Endothelial cell of umbilical vein (primary cell): Measurements from ENCODE around the gene GALNT13. TPM values are rescaled to one million over a fixed set of nuclear protein-coding genes. Genes with fewer than 3 reads are reported as not detected.

ENCODE experiments used
- BruUV-seq: library from RNA; stranded (reverse); fragments of 400-500 nt; replicated peaks from 2 replicates; lab custom pipeline; 2021; lab: Mats Ljungman, UMichigan
- CTCF ChIA-PET: fragments of 300-600, 350-600 bp; sonication (Branson Sonifier 250); formaldehyde crosslinking; loops from one replicate; lab custom pipeline; 2021; ENCODE audit warnings: antibody characterized with exemption, inconsistent platforms; lab: Charles Lee
- POLR2A ChIA-PET: fragments of 300-600, 350-600 bp; sonication (Branson Sonifier 250); formaldehyde crosslinking; loops from one replicate; lab custom pipeline; 2021; ENCODE audit warnings: antibody characterized with exemption, inconsistent platforms; lab: Charles Lee
- DNase-seq: peaks from one replicate; pipeline ENCODE4 v3.0.0-alpha.2; 2011; ENCODE audit warnings: low read depth, low spot score
- FAIRE-seq: peaks from 2 replicates; lab custom pipeline; 2011; peaks lifted over from hg19 to GRCh38; lab: Jason Lieb, UNC
- H2AFZ ChIP-seq: 2 replicates; pipeline ENCODE4 v1.6.0; 2012; ENCODE audit warnings: low read depth, low read length, control low read depth, inconsistent platforms
- H3K27ac ChIP-seq: 2 replicates; pipeline ENCODE4 v1.5.1; 2011; ENCODE audit warnings: low read depth, mild to moderate bottlenecking, control low read depth, low read length, moderate library complexity; ENCODE audit not compliant: insufficient read depth
- H3K27me3 ChIP-seq, 2 experiments: 2 replicates each; pipeline versions ENCODE4 v1.6.0 to v1.6.1; 2011; ENCODE audit warnings: low read length in 2 of 2, mixed read lengths in 1 of 2; ENCODE audit not compliant: control insufficient read depth in 2 of 2, insufficient read depth in 2 of 2
- H3K36me3 ChIP-seq, 2 experiments: 2 replicates in 1 of 2; 3 replicates in 1 of 2; pipeline ENCODE4 v1.5.1; 2011; ENCODE audit warnings: low read length in 2 of 2, mild to moderate bottlenecking in 1 of 2, moderate library complexity in 1 of 2; ENCODE audit not compliant: control insufficient read depth in 2 of 2, insufficient read depth in 2 of 2; ENCODE audit errors: extremely low read depth in 1 of 2
- H3K4me1 ChIP-seq: 3 replicates; pipeline ENCODE4 v1.5.1; 2011; ENCODE audit warnings: mild to moderate bottlenecking, low read length; ENCODE audit not compliant: control insufficient read depth, insufficient read depth; ENCODE audit errors: extremely low read depth
- H3K4me2 ChIP-seq: 2 replicates; pipeline ENCODE4 v1.6.1; 2011; ENCODE audit warnings: low read length, control low read depth, mixed read lengths; ENCODE audit not compliant: insufficient read depth
- H3K4me3 ChIP-seq, 3 experiments: fragments of 200-600 bp in 1 of 3; sonication (generic), shearing (Covaris generic) in 1 of 3; replicated peaks in 1 of 3; 2 replicates each; pipeline ENCODE4 v1.5.1; 2011 to 2016; ENCODE audit warnings: control low read depth in 3 of 3, low read length in 3 of 3, mild to moderate bottlenecking in 2 of 3, inconsistent platforms in 1 of 3, low read depth in 1 of 3, moderate library complexity in 1 of 3; ENCODE audit not compliant: insufficient read depth in 1 of 3
- H3K79me2 ChIP-seq: 2 replicates; pipeline ENCODE4 v1.6.0; 2012; ENCODE audit warnings: low read length, inconsistent platforms; ENCODE audit not compliant: control insufficient read depth, insufficient read depth
- H3K9ac ChIP-seq: replicated peaks from 2 replicates; pipeline ENCODE3; 2011; ENCODE audit warnings: low read length, control low read depth; ENCODE audit not compliant: insufficient read depth; ENCODE audit errors: extremely low read depth
- H3K9me1 ChIP-seq: replicated peaks from 3 replicates; pipeline ENCODE4 v1.6.0; 2011; ENCODE audit warnings: mild to moderate bottlenecking, low read length; ENCODE audit not compliant: control insufficient read depth, insufficient read depth; ENCODE audit errors: extremely low read depth
- H3K9me3 ChIP-seq: replicated peaks from 2 replicates; pipeline ENCODE4 v1.5.1; 2012; ENCODE audit warnings: low read length, inconsistent platforms; ENCODE audit not compliant: control insufficient read depth, insufficient read depth
- H4K20me1 ChIP-seq: replicated peaks from 2 replicates; pipeline ENCODE3; 2011; ENCODE audit warnings: mild to moderate bottlenecking, low read length; ENCODE audit not compliant: control insufficient read depth, insufficient read depth; ENCODE audit errors: extremely low read depth
- CTCF ChIP-seq, 2 donors: IDR thresholded peaks; 1 replicate in 1 of 2; 2 replicates in 1 of 2; pipeline ENCODE4 v1.5.1; 2011; ENCODE audit warnings: low read length in 2 of 2, mild to moderate bottlenecking in 2 of 2, moderate library complexity in 2 of 2, control low read depth in 1 of 2, inconsistent platforms in 1 of 2, low read depth in 1 of 2; ENCODE audit not compliant: insufficient read depth in 1 of 2; ENCODE audit errors: extremely low read depth in 1 of 2
- EZH2 ChIP-seq: IDR thresholded peaks from 2 replicates; pipeline ENCODE4 v1.6.1; 2012; ENCODE audit warnings: borderline replicate concordance, low read depth, mild to moderate bottlenecking, moderate library complexity, low read length, inconsistent platforms; ENCODE audit not compliant: severe bottlenecking
- FOS ChIP-seq: IDR thresholded peaks from 2 replicates; pipeline ENCODE4 v1.6.1; 2011; ENCODE audit warnings: mild to moderate bottlenecking, low read length, moderate library complexity, borderline replicate concordance; ENCODE audit not compliant: insufficient read depth
- GATA2 ChIP-seq: IDR thresholded peaks from 2 replicates; pipeline ENCODE4 v1.7.0; 2011; ENCODE audit warnings: low read depth, mild to moderate bottlenecking, moderate library complexity, mixed read lengths, low read length; ENCODE audit not compliant: insufficient read length, insufficient read depth
- JUN ChIP-seq: IDR thresholded peaks from 2 replicates; pipeline ENCODE4 v1.6.1; 2011; ENCODE audit warnings: borderline replicate concordance, low read depth; ENCODE audit not compliant: insufficient read length, insufficient read depth
- MYC ChIP-seq: IDR thresholded peaks from one replicate; pipeline ENCODE4 v1.6.1; 2011; ENCODE audit warnings: mild to moderate bottlenecking, low read depth, low read length
- POLR2A ChIP-seq: IDR thresholded peaks from 2 replicates; pipeline ENCODE4 v1.6.1; 2012; ENCODE audit warnings: low read depth, mild to moderate bottlenecking, control low read depth, low read length
- POLR2AphosphoS5 ChIP-seq: IDR thresholded peaks from 2 replicates; pipeline ENCODE4 v1.6.1; 2012; ENCODE audit warnings: low read depth, mild to moderate bottlenecking, control low read depth, low read length, moderate library complexity; ENCODE audit not compliant: insufficient read depth
- dilution Hi-C: fragments of 300-500 bp; cut with MboI; formaldehyde crosslinking; loops from one replicate; pipeline ENCODE4 v1.15.0; 2019; ENCODE audit warnings: low sequenced_read_pairs; ENCODE audit not compliant: extremely low pct_ligation_motif_present
- intact Hi-C: fragments of 100-400 bp; cut with micrococcal nuclease; formaldehyde crosslinking; loops from one replicate; pipeline ENCODE4 v1.10.0; 2022
- polyA plus RNA-seq, 4 experiments: library from polyadenylated mRNA; depleted of rRNA in 3 of 4; stranded (reverse) in 3 of 4; unstranded in 1 of 4; fragments of >200 nt; gene quantifications; 2 replicates each; pipeline versions ENCODE4 v1.2.1 to v1.2.3, GENCODE V29; 2011 to 2012; ENCODE audit warnings: missing spikeins in 1 of 4
- total RNA-seq: library from RNA; stranded (reverse); gene quantifications from 2 replicates; pipeline ENCODE4 v1.2.3, GENCODE V29; 2021
- TF ChIP-seq, protein P1 (sequence below): IDR thresholded peaks from 2 replicates; pipeline ENCODE4 v1.6.1; 2011; ENCODE audit not compliant: insufficient read depth, insufficient read length

GALNT13 gene
- total and polyA plus RNA-seq, 2 donors (not counting 3 experiments of a cell fraction or from before 2014, with no cell fraction given) = 0.06 TPM; not detected in 1

GRCh38 chr2:154391051-154391450 is 519.3 kb downstream of the GALNT13 start:
- CTCF ChIA-PET = no interaction called here
- TF ChIP-seq JUN (no peak), POLR2A (no peak), MYC (no peak), FOS (no peak), GATA2 (no peak), EZH2 (no peak), CTCF (IDR thresholded peaks at IDR 0.05; ENCODE audit: extremely low read depth in 1 of 2, insufficient read depth in 1 of 2, low read depth in 1 of 2, low read length in 2 of 2) (no peak), POLR2AphosphoS5 (no peak)
- TF ChIP-seq, protein P1, sequence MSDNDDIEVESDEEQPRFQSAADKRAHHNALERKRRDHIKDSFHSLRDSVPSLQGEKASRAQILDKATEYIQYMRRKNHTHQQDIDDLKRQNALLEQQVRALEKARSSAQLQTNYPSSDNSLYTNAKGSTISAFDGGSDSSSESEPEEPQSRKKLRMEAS = no peak

More at GRCh38 chr2:154391051-154391450, 519.3 kb downstream of the GALNT13 start:
- Histone ChIP-seq H3K9ac (no peak overlapping the region), H3K4me1 (no peaks in the 10 kb centered on the region), H3K4me2 (no peak overlapping the region), H3K4me3 (no peak overlapping the region), H2AFZ (no peak overlapping the region), H3K9me3 (no peaks in the 10 kb centered on the region), H3K27me3 (no peaks in the 10 kb centered on the region), H3K79me2 (no peaks in the 10 kb centered on the region), H3K9me1 (no peaks in the 10 kb centered on the region), H3K27ac (no peak overlapping the region), H3K36me3 (no peaks in the 10 kb centered on the region), H4K20me1 (no peaks in the 10 kb centered on the region)
- BruUV-seq = no TSS peak
- no peak for FAIRE-seq
- no peak for DNase-seq
- dilution Hi-C loops = no loop called here
- intact Hi-C loops = no loop called here
- POLR2A ChIA-PET = no interaction called here
